Caki2 (cell line): ENCODE results near the gene TMEM256. TPM values are rescaled to one million over a fixed set of nuclear protein-coding genes. Genes with fewer than 3 reads are reported as not detected.
"Not testable (repeated sequence)": the region's sequence is repeated elsewhere in the genome, so short reads cannot be mapped to it uniquely, and the experiment has no call there.

ENCODE experiments used
- DNase-seq: peaks from one replicate; pipeline ENCODE4 v3.0.0-alpha.2; 2015; ENCODE audit warnings: low read depth
- in situ Hi-C: cut with HindIII; loops from 2 replicates; pipeline ENCODE4 v1.10.0; 2016; ENCODE audit warnings: low sequenced_read_pairs, low pct_unique_long_range_greater_than_20kb, mixed read lengths
- total RNA-seq: library from RNA; depleted of rRNA; stranded (reverse); fragments of >200 nt; shearing (Covaris generic); gene quantifications from 2 replicates; pipeline ENCODE4 v1.2.3, GENCODE V29; 2014; ENCODE audit warnings: low replicate concordance

TMEM256 gene
- total RNA-seq, 1 experiment from 2014 or later = 132 TPM

- no peak for DNase-seq
- in situ Hi-C loops = no loop called here
Observed at GRCh38 chr17:7393613-7394451, 10.1 kb downstream of the TMEM256 start.

DNA sequence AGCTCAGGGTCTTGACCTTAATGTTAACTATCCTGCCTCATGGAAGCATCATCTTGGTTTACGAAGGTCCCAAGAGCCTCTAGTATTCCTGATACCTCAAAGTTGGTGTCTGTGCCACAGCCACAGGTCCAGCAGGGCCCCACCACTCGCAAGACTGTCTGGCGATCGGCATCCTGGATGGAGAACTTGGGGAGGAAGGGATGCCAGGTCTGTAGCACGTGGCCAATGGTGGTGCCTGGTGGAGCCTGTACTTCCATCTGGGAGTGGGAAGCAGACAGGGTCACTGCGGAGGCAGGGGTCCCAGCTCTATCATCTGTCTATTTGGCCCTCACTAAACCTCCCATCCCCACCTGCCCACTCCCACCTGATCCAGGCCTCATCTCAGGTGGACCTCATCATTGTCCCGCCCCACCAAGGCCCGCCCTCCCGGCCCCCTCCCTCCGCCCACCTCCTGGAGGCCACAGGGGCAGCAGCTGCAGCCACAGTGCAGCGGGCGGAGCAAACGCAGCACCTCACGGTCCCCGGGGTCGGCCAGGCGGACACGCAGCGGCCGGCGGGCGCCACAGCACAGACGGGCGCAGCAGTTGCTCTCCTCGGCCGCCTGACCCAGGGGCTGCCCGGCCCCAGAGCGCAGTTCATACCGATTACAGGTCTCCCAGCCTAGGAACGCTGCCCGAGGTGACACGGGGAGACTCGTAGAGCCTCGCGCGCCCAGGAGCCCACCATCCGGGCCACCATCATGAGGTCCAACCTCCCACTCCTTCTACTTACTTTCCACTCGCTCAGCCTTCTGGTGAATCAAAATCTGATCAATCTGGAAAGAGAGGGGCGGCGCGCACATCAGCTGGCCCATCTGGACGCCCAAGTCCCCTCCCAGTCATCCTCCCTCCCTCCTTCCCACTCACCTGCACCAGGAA is 10.9 kb downstream of the TMEM256 start:
- in situ Hi-C loops = no loop called here
- DNase-seq = no peak

- in situ Hi-C loops = no loop called here
- DNase-seq = no peak
Observed at GRCh38 chr17:7391307-7391706, 12.6 kb downstream of the TMEM256 start.

DNA sequence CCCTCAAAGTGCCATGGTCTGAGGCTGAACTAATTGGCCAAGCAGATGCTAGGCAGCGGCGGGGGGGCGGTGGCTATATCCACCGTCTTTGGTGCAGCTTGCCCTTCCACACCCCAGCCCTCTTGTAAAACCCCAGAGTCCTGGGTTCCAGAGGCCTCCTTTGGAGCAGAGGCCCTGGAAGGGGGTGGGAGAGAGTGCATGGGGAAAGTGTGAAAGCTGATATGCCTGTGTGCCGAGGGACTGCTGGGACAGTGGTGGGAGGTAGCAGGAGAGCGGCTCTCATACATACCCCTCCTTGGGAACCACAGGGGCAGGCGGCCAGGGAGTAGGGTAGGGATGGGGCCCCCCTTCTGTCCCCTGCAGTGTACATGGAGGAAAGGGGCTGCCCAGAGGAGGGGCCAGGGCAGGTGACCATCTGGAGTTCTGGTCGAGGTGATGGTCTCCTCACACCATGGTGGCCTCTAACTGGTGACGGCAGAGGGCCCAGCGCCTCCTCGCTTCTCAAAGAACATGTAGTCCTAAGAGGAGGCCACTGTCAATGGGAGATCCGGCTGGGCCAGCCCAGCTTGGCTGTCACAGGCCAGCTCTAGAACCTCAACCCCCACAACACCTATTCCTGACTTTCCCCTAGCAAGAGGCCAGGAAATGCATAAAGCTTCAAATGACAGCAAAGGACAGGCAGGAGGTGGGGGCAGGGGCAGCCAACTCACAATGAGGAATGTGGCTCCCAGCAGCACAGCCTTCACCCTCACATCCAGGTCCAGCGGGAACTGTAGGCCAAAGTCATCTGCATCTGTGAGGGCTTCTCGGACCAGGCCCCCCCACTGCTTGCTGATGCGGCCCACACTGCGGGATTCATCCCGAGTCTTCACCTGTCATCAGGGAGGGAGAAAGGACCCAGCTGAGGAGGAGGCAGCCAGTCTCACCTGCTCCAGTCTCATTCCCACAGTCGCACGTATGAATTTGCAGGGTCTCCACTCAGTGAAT is 13.7 kb downstream of the TMEM256 start:
- no peak for DNase-seq
- in situ Hi-C loops = no loop called here

DNA sequence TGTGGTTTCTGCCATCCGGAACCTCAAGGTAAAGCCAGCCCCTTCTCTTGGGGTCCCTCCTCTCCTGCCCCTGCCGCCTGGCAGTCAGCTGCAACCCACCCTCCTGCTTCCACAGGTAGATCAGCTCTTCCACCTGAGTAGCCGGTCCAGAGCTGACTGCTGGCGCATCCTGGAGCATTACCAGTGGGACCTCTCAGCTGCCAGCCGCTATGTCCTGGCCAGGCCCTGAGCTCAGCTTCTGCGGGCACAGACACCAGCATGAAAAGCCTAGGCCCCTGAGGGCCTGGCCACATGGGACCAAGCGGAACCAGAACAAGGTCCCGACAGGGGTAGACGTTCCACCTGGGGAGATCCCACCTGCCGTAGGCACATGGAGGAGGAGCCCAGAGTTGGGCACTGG is 15.0 kb downstream of the TMEM256 start:
- in situ Hi-C loops = no loop called here

GRCh38 chr17:7384489-7385081 is 19.3 kb downstream of the TMEM256 start:
- DNase-seq = no peak
- in situ Hi-C loops = no loop called here

More for the DNA sequence above, 15.0 kb downstream of the TMEM256 start:
- DNase-seq = no peak

DNA sequence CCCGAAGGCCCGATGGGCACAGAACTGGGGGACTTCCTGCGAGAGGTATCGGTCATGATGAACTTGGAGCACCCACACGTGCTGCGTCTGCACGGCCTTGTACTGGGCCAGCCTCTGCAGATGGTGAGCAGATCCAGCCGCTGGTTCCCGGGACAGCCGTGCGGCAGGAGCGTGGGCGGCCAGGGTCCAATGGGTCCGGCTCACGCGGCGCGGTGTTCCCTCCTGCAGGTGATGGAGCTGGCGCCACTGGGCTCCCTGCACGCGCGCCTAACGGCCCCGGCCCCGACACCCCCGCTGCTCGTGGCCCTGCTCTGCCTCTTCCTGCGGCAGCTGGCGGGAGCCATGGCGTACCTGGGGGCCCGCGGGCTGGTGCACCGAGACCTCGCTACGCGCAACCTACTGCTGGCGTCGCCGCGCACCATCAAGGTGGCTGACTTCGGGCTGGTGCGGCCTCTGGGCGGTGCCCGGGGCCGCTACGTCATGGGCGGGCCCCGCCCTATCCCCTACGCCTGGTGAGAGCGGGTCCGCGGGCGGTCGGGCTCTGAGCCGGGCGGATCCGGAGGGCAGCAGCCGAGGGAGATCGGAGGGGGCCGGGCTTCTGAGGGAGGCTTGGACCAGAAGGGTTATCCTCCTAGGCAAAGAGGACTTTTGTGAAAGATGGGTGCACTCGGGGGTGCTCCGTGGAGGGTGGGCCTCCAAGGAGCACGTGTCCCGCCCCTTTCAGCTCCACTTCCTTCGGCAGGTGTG is 20.0 kb downstream of the TMEM256 start:
- DNase-seq = no peak
- in situ Hi-C loops = no loop called here

GRCh38 chr17:7383371-7383741 is 20.5 kb downstream of the TMEM256 start:
- in situ Hi-C loops = no loop called here
- no peak for DNase-seq

- DNase-seq = no peak
- in situ Hi-C loops = no loop called here
Observed at GRCh38 chr17:7382901-7383300, 21.0 kb downstream of the TMEM256 start.

- no peak for DNase-seq
- in situ Hi-C loops = no loop called here
Observed at GRCh38 chr17:7380855-7381683, 22.8 kb downstream of the TMEM256 start, which contains the start of gene TNK1. TNK1 (plus strand) TSS chr17:7381089; CDS start chr17:7382927, 1,838 bp downstream.

GRCh38 chr17:7380321-7380720 is 23.6 kb downstream of the TMEM256 start:
- no peak for DNase-seq

GRCh38 chr17:7379134-7379533 is 24.8 kb downstream of the TMEM256 start:
- no peak for DNase-seq
- in situ Hi-C loops = no loop called here

More at GRCh38 chr17:7380321-7380720, 23.6 kb downstream of the TMEM256 start:
- in situ Hi-C loops = no loop called here

- in situ Hi-C loops = no loop called here
- DNase-seq = no peak
Observed at GRCh38 chr17:7374353-7374752, 29.5 kb downstream of the TMEM256 start.

DNA sequence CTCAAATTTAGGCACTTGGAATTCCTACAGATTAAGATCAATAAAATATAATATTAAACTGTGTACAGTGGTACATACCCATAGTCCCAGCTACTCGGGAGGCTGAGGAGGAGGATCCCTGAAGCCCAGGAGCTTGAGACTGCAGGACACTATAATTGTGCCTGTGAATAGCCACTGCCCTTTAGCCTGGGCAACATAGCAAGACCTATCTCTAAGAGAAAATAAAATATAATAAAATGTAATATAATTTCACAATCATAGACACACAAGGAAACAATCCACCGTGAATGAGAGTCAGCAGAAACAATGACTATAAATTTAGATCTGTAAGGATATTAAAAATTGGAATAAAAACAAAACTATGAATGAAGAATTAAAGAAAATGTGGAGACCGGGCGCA is 33.0 kb downstream of the TMEM256 start:
- DNase-seq = no peak
- in situ Hi-C loops = no loop called here

- in situ Hi-C loops = no loop called here
- DNase-seq = no peak
Observed at GRCh38 chr17:7369825-7370224, 34.1 kb downstream of the TMEM256 start.

DNA sequence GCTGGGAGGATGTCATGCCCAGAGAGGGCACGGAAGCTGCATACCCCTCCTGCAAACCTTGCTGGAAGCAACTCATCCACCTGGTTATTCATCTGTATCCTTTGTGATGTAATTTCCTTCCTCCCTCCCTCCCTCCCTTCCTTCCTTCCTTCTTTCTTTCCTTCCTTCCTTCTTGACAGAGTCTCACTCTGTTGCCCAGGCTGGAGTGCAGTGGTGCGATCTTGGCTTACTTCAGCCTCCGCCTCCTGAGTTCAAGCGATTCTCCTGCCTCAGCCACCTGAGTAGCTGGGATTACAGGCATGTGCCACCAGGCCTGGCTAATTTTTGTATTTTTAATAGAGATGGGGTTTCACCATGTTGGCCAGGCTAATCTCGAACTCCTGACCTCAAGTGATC is 35.3 kb downstream of the TMEM256 start:
- in situ Hi-C loops, DNase-seq: not testable (repeated sequence)
